ENCODE measurements around the gene CCN2. TPM values are rescaled to one million over a fixed set of nuclear protein-coding genes. Genes with fewer than 3 reads are reported as not detected.
A peak's percentile ranks its signal among the peaks of the same experiment; 100 is the strongest.

The CCN2 gene
- total and polyA plus RNA-seq, 2 of the 8 experiments (the other 6 are each of a cell fraction or from before 2014, with no cell fraction given) = 25.0 to 107 TPM

- TF ChIP-seq ATF2 (IDR thresholded peaks at IDR 0.05; ENCODE audit: low read length) = no peak
- TF ChIP-seq GTF2F1 (IDR thresholded peaks at IDR 0.05; ENCODE audit: borderline replicate concordance, low read depth, low read length) = peak; percentile 85
- TF ChIP-seq POLR2A (IDR thresholded peaks at IDR 0.05; ENCODE audit: control extremely low read depth in 1 of 2, low read depth in 2 of 2, low read length in 2 of 2) = 0 out of 3 replicates have a peak, but pooled peaks of 1 of the 2 experiments have one; percentile 4
Measured at GRCh38 chr6:131920656-131921055, 30.5 kb downstream of the CCN2 start (continued).
